HFF-Myc (cell line): ENCODE data around the gene LIMS2.

ENCODE experiments used
- DNase-seq: peaks from one replicate; pipeline ENCODE4 v3.0.0-alpha.2; 2011; ENCODE audit warnings: low read depth; ENCODE audit errors: extremely low read depth
- H3K4me3 ChIP-seq: replicated peaks from 2 replicates; pipeline ENCODE4 v1.5.1; 2011; ENCODE audit warnings: low read depth, mild to moderate bottlenecking, control low read depth, low read length
- CTCF ChIP-seq: IDR thresholded peaks from 2 replicates; pipeline ENCODE4 v1.5.1; 2012; ENCODE audit warnings: mild to moderate bottlenecking, low read depth, low read length, control low read depth; ENCODE audit errors: missing control alignments

Gene LIMS2

GRCh38 chr2:127680706-127681287, 5.5 kb upstream of the LIMS2 start:
- TF ChIP-seq CTCF = no peak
- H3K4me3 ChIP-seq = no peak overlapping the region
- no peak for DNase-seq

GRCh38 chr2:127679680-127680361, 4.5 kb upstream of the LIMS2 start:
- H3K4me3 ChIP-seq = no peak overlapping the region
- DNase-seq = no peak
- no peak for TF ChIP-seq CTCF

- TF ChIP-seq CTCF = no peak
- DNase-seq = no peak
- H3K4me3 ChIP-seq = no peak overlapping the region
Observed at GRCh38 chr2:127678991-127679390, 3.7 kb upstream of the LIMS2 start.

- TF ChIP-seq CTCF = no peak
- H3K4me3 ChIP-seq = no peak overlapping the region
- DNase-seq = no peak
Observed at GRCh38 chr2:127678531-127678930, 3.2 kb upstream of the LIMS2 start.

- no peak for TF ChIP-seq CTCF
- no peak overlapping the region for H3K4me3 ChIP-seq
- no peak for DNase-seq
Observed at GRCh38 chr2:127676906-127677305, 1.6 kb upstream of the LIMS2 start.

- peak overlapping the region; percentile 28 for H3K4me3 ChIP-seq
- DNase-seq = no peak
- no peak for TF ChIP-seq CTCF
Observed at GRCh38 chr2:127674241-127675209, 805 bp downstream of the LIMS2 start.
